ENCODE data around the gene LETM1. TPM values are rescaled to one million over a fixed set of nuclear protein-coding genes. Genes with fewer than 3 reads are reported as not detected.

LETM1 gene
- total RNA-seq, 4 donors from 2014 or later = 40.6 to 85.6 (median 72.8) TPM

GRCh38 chr4:1768367-1769034 is 87.5 kb downstream of the LETM1 start:
- Histone ChIP-seq H3K27me3 (peaks cover 0 to 80% (median 0%) of the 10 kb centered on the region in 4 donors), H3K4me1 (peaks cover 65 to 90% (median 78%) of the 10 kb centered on the region in 3 donors), H3K9me3 (no peaks in the 10 kb centered on the region), H3K27ac (peak overlapping the region; percentile 35 to 76 (median 62)), H3K4me3 (peak overlapping the region in 2 of 4 donors; percentile 55 to 72), H3K36me3 (no peaks in the 10 kb centered on the region)
- TF ChIP-seq POLR2A (IDR thresholded peaks at IDR 0.05) (no peak), CTCF (IDR thresholded peaks at IDR 0.05) (no peak)
- DNase-seq = no peak
- WGBS, 2 donors = 43 to 44% methylated on average over 6 to 14 of the region's 23 CpGs
- intact Hi-C loops (cut with DNase I) = no loop called here

DNA sequence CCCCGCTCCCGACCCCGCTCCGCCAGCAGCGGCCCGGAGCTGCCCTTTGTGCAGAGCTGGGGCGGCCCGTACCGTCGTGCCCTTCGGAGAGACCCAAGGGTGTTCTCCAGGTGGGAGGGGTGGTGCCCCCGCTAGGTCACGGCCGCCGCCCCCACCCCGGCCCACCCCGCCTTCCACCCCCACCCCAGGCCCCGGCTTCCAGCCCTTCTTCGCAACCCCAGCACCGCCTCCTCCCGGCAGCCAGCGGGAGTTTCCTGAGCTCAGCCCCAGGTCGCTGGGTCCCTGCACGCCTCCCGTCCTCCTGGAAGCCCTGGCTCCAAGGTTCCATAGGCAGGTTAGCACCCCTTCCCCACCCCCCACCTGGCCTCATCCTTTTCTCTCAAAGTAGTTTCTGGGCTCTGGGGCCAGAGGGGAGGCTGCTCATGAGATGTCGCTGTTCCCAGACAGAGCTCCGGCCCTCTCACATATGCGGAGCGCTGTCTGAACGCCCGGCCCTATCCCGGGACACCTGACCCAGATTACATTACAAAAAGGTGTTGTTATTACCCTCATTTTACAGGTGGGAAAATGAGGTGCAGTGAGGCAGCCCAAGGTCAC is 88.1 kb downstream of the LETM1 start:
- TF ChIP-seq CTCF (IDR thresholded peaks at IDR 0.05) = peak in 3 of 6 experiments; percentile 16 to 42 (median 17)
- TF ChIP-seq POLR2A (IDR thresholded peaks at IDR 0.05) = no peak
- Histone ChIP-seq H3K4me1 (peaks cover 68 to 90% (median 78%) of the 10 kb centered on the region in 3 donors), H3K27ac (peak overlapping the region; percentile 35 to 76 (median 64)), H3K27me3 (peaks cover 0 to 87% (median 0%) of the 10 kb centered on the region in 4 donors), H3K36me3 (no peaks in the 10 kb centered on the region), H3K9me3 (no peaks in the 10 kb centered on the region), H3K4me3 (peak overlapping the region; percentile 25 to 72 (median 48))
- WGBS, 2 donors = 80% methylated on average over 2 of the region's 32 CpGs; no CpG with 5 or more reads in 1 of the 2 donors
- intact Hi-C loops (cut with DNase I) = no loop called here
- no peak for DNase-seq

DNA sequence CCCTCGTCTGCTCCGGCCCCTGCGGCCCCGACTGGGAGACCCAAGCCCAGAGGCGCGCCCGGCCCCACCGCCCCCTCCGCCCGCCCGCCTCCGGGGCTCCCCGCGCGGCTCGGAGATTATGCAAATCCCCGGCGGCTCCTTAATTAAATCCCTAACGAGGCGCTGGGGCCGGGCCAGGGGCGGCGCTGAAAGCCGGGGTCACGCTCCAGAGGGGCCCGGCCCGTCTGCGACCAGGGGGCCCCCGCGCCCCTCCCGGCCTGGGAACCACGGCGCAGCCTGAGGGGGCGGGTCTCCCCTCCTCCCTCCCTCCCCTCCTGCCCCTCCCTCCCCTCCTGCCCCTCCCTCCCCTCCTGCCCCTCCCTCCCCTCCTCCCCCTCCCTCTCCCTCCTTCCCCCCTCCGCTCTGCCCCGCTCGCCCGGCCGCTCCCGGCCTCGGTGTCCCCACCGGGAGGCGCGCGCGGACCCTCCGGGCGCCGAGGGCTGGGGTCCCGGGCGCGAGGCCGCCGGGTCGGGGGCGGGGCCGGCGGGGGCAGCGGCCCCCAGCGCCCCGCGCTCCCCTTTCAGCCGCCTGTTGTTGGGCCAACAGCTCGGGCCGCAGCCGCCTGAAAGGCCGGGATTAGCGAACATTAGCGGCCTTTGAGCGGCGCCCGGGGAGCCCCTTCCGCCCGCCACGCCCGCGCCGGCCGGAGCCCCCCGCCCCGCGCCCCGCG is 88.7 kb downstream of the LETM1 start:
- WGBS, 2 donors = 6% methylated on average over 17 of the region's 84 CpGs; no CpG with 5 or more reads in 1 of the 2 donors
- no peak for DNase-seq
- no peaks in the 10 kb centered on the region for H3K36me3 ChIP-seq
- peak overlapping the region; percentile 43 to 76 (median 67) for H3K27ac ChIP-seq
- no peaks in the 10 kb centered on the region for H3K9me3 ChIP-seq
- peaks cover 68 to 90% (median 74%) of the 10 kb centered on the region in 3 donors for H3K4me1 ChIP-seq
- peak overlapping the region; percentile 25 to 72 (median 48) for H3K4me3 ChIP-seq
- TF ChIP-seq CTCF (IDR thresholded peaks at IDR 0.05) = no peak
- no peak for TF ChIP-seq POLR2A (IDR thresholded peaks at IDR 0.05)
- intact Hi-C loops (cut with DNase I) = no loop called here
- peaks cover 0 to 91% (median 0%) of the 10 kb centered on the region in 4 donors for H3K27me3 ChIP-seq

DNA sequence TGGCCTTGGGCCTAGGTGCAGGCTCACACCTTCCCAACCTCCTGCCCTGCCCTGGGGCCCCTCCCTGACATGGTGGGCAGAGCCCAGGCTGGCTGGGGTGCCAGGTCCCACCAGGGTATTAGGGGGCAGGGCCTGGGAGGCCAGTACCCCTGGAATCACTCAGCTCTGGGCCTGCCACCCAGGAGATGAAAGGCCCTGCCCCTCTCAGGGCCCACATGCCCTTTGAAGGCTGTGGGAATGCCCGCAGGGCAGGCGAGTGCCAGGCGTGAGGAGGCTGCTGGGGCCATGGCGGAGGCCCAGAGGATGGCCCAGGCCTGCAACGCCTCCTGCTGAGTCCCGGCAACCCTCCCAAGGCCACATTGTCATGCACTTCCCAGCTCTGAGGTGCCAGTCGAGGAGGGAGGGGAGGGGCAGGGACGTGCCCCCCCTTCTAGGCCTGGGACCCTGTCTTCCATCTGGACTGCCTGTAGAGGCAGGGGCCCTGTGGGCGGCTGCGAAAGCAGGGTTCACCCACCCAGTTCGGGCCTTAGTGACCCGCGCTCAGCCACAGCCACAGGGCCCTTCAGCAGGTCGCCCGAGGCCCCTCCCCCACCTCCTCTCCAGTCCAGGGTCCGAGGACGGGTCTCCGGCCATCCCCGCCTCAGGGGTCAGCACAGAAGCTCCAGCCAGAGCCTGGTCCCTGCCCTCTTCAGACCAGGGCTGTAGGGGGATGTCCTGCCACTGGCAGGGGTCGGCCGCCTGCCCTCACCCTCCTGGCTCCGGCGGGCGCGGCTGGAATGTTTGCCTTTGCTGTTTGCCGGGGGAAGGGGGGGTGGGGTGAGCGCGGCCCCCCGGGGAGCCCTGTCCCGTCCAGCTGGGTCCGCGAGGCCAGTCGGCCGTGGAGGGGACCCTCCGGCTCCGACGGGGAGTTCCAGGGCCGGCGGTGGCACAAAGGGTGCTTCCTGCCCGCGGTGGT is 89.6 kb downstream of the LETM1 start:
- DNase-seq = no peak
- no peaks in the 10 kb centered on the region for H3K36me3 ChIP-seq
- intact Hi-C loops (cut with DNase I) = no loop called here
- TF ChIP-seq POLR2A (IDR thresholded peaks at IDR 0.05) (no peak), CTCF (IDR thresholded peaks at IDR 0.05) (no peak)
- H3K27me3 ChIP-seq = peaks cover 0 to 83% (median 0%) of the 10 kb centered on the region in 4 donors
- peak overlapping the region; percentile 25 to 72 (median 48) for H3K4me3 ChIP-seq
- peaks cover 61 to 90% (median 65%) of the 10 kb centered on the region in 3 donors for H3K4me1 ChIP-seq
- no CpG with 5 or more reads among the region's 41 CpGs for WGBS, 2 donors
- no peaks in the 10 kb centered on the region for H3K9me3 ChIP-seq
- peak overlapping the region; percentile 43 to 76 (median 67) for H3K27ac ChIP-seq
